NCI-H748 (cell line): ENCODE measurements around the gene PPARA.

ENCODE experiments used
- DNase-seq: peaks from one replicate; lab custom pipeline; 2025; ENCODE audit not compliant: unreplicated experiment; lab: John Stamatoyannopoulos, UW

PPARA gene

GRCh38 chr22:46202897-46203600 lies 52.7 kb downstream of the PPARA start:
- DNase-seq = no peak

- DNase-seq = no peak
These were observed 53.3 kb downstream of the PPARA start for GRCh38 chr22:46203601-46203980.

GRCh38 chr22:46209262-46209661 lies 58.9 kb downstream of the PPARA start:
- no peak for DNase-seq

- DNase-seq = no peak
These were observed 61.9 kb downstream of the PPARA start for GRCh38 chr22:46212195-46212594.

- DNase-seq = no peak
These were observed 62.7 kb downstream of the PPARA start for GRCh38 chr22:46213052-46213451.

GRCh38 chr22:46214149-46214548 lies 63.8 kb downstream of the PPARA start:
- DNase-seq = no peak

- no peak for DNase-seq
These were observed 64.3 kb downstream of the PPARA start for GRCh38 chr22:46214616-46215015.

GRCh38 chr22:46219636-46220035 lies 69.3 kb downstream of the PPARA start:
- peak; percentile 72 for DNase-seq

GRCh38 chr22:46220921-46221320 lies 70.6 kb downstream of the PPARA start:
- no peak for DNase-seq

GRCh38 chr22:46224044-46224897 lies 73.9 kb downstream of the PPARA start:
- no peak for DNase-seq

GRCh38 chr22:46224898-46225290 lies 74.6 kb downstream of the PPARA start:
- no peak for DNase-seq

- no peak for DNase-seq
These were observed 75.3 kb downstream of the PPARA start for GRCh38 chr22:46225631-46226030.

GRCh38 chr22:46226577-46226976 lies 76.3 kb downstream of the PPARA start:
- DNase-seq = no peak

GRCh38 chr22:46229701-46230100 lies 79.4 kb downstream of the PPARA start:
- DNase-seq = no peak

GRCh38 chr22:46230262-46230901 lies 80.1 kb downstream of the PPARA start:
- no peak for DNase-seq

- peak; percentile 32 for DNase-seq
These were observed 82.9 kb downstream of the PPARA start for GRCh38 chr22:46233231-46233630.

- no peak for DNase-seq
These were observed 84.6 kb downstream of the PPARA start for GRCh38 chr22:46234969-46235368.

GRCh38 chr22:46237453-46238124 lies 87.3 kb downstream of the PPARA start:
- DNase-seq = no peak

GRCh38 chr22:46238541-46238940 lies 88.2 kb downstream of the PPARA start:
- no peak for DNase-seq

GRCh38 chr22:46239261-46240048 lies 89.1 kb downstream of the PPARA start:
- no peak for DNase-seq

GRCh38 chr22:46240073-46240472 lies 89.7 kb downstream of the PPARA start:
- DNase-seq = no peak
